ENCODE data around the gene ZNF280C.
A peak's percentile ranks its signal among the peaks of the same experiment; 100 is the strongest.
"Not testable (repeated sequence)": the region's sequence is repeated elsewhere in the genome, so short reads cannot be mapped to it uniquely, and the experiment has no call there.

The ZNF280C gene

DNA sequence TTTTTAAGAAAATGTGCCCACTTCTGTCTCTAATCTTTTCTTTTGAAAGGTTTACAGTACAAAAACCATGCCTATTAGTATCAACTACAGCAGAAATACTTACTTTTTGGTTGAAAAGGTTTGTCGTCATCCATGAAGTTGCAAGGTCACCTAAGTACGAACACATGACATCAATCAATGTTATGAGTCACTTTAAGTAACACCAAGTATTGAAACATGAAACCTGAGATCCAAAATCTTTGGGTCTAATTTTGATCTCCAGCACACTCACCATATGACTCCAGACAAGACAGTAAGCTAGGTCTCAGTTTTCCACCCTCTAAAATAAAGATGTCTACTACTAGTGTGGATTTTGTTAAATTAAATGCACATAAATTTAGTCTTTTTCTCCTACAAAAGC lies 8.4 kb downstream of the ZNF280C start:
- no peak for DNase-seq (ENCODE audit: low spot score)

DNA sequence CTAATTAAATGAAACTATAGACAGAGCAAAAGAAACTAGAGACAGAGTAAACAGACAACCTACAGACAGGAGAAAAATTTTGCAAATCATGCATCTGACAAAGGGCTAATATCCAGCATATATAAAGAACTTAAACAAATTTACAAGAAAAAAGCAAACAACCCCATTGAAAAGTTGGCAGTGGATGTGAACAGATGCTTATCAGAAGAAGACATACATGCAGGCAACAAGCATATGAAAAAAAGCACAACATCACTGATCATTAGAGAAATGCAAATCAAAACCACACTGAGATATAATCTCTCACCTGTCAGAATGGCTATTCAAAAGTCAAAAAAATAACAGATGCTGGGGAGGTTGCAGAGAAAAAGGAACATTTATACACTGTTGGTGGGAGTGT lies 14.8 kb downstream of the ZNF280C start:
- DNase-seq (ENCODE audit: low spot score): no peak

DNA sequence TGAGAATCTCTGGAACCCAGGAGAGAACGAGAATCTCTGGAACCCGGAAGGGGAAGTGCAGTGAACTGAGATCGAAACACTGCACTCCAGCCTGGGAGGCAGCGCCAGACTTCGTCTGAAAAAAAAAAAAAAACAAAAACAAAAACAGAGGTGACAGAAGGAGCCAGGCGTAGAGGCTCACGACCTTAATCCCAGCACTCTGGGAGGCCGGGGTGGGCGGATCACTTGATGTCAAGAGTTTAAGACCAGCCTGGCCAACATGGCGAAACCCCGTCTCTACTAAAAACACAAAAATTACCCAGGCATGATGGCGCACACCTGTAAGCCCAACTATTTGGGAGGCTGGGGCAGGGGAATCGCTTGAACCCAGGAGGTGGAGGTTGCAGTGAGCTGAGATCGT lies 17.0 kb downstream of the ZNF280C start:
- no peak for DNase-seq (ENCODE audit: low spot score)

DNA sequence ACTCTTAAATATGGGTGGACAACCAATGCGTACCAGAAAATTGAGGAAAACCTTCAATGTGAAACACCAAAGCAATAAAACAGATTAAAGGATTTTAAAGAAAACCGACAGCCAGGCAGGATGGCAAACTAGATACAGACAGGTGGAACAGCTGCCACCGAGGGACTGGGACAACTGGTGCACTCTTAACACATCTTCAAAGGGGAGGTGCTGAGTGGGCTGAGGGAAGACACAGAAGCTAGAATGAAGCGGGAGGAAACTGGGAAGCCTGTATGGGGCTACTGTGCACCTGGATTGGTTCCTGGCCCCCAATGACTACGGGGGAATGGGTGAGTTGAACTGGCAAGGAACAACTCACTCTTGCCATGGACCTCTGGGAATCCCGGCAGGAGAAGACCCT lies 20.7 kb downstream of the ZNF280C start:
- no peak for DNase-seq (ENCODE audit: low spot score)

DNA sequence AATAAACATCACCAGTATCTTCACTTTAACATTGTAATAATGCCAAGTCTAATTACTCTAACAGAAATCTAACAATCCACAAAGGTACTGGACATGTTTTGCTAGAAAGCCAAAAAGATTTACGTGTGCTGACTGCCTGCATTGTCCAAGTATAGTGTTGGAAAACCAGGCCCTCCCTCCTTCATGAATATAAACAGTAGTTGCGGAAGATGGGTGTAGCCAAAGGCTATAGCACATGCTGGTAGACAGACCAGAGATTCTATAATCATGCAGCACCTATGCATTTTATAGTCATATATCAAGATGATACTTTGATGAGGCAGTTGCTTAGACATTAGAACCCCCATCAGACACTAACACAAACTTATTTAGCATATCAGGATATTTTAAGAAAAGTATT lies 22.6 kb downstream of the ZNF280C start:
- no peak for DNase-seq (ENCODE audit: low spot score)

DNA sequence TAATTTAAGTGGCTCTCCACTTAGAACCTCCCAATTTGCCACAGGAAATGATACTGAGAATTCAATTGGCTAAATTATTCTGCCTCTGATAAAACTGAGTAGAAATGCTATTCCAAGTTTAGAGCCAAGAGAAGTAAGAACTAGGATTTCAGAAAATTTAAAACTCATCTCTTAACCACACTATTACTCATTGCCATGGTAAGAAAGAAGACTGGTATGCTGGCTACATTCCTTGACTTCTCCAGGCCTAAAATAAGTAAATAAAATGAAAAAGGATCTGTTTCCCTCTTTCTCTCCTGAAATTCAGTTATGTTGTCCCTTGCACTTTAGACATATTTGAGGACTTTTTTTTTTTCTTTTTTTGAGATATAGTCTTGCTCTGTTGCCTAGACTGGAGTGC lies 23.3 kb downstream of the ZNF280C start:
- peak; percentile 72 for DNase-seq (ENCODE audit: low spot score)

DNA sequence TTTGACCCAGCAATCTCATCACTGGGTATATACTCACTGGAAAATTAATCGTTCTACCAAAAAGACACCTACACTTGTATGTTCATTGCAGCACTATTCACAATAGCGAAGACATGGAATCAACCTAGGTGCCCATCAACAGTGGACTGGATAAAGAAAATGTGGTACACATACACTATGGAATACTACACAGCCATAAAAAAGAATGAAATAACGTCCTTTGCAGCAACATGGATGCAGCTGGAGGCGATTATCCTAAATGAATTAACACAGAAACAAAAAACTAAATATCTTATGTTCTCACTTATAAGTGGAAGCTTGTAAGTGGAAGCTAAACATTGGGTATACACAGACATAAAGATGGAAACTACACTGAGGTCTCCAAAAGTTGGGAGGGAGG lies 37.5 kb downstream of the ZNF280C start:
- DNase-seq (ENCODE audit: low spot score): not testable (repeated sequence)

DNA sequence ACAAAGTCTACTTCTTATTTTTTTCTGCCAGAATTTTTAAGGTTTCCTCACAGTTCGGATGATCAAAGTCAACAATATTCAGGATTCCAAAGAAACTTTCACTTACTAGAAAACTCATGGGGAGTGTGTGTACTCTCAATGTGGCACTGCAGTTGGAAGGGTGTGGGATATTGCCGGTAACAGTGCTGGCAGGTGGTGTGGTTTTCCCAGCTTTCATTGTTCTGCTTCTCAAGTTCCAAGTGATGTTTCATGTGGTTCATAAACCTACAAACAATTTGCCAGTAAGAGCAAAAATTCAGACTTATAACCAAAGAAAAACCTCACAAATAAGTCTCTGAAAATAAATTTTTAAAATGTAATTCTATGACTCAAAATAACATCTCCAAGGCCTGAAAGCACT lies 39.8 kb downstream of the ZNF280C start:
- no peak for DNase-seq (ENCODE audit: low spot score)

DNA sequence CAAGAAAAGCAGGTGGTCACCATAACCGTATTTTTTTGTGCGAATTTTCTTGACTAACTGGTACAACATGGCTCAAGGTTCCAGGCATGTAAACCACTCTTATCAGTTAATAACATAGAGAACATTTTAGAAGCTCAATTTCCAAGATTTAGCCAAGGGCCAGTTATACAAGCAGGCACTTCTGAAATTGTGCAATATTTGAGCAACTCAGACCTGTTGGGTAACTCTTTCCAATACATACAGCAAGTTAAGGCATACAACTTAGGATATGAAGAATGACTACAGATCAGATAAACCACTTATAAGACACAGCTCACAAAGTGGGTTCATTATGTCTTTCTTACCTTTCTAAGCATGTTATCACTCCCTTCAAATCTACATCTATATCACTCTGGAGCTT lies 43.9 kb downstream of the ZNF280C start:
- DNase-seq (ENCODE audit: low spot score): no peak

DNA sequence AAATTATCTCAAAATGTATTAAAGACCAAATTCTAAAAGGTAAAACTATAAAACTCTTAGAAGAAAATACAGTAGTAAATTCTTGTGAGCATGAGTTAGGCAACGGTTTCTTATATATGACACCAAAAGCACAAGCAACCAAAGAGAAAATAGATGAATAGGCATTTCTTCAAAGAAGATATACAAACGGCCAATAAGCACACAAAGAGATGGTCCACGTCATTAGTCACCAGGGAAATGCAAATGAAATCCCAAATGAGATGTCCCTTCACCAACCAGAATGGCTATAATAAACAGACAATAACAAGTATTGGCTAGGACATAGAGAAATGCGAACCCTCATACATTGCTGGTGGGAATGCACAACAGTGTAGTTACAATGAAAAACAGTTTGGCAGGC lies 52.4 kb downstream of the ZNF280C start:
- no peak for DNase-seq (ENCODE audit: low spot score)

DNA sequence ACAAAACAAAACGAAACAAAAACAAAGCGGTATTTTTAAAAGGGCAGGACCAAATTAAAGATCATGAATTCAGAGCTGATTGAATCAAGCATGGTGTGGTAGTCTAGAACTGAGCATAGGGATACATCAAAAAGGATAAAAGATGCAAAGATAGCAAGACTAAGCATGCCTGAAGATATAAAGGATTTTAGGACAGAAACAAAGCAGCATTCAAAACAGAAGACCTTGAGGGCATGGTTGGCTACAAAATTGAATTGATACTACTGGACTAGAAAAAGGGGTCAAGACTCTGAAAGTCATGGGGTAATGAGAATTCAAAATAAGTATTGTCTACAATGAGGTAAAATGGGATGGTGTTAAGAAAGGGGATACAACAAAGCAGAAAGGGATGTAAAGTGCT lies 55.3 kb downstream of the ZNF280C start:
- no peak for DNase-seq (ENCODE audit: low spot score)

DNA sequence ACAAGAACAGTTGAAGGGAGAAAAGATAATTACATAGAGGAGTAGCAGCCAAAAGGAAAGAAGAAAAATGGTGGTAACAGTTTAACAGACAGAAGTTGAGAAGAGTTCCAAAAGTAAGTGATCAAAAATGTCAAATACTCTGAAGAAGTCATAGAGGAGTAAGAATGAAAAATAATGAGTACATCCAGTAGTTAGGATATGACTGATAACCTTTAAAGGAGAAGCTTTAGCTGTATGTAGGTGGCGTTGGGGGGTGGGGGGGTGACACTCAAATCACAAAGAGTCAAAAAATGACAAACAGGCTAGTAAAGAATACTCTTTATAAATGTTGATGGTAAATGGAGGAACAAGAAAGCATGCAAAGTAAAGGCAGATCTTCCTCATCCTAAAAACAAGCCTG lies 56.3 kb downstream of the ZNF280C start:
- no peak for DNase-seq (ENCODE audit: low spot score)

DNA sequence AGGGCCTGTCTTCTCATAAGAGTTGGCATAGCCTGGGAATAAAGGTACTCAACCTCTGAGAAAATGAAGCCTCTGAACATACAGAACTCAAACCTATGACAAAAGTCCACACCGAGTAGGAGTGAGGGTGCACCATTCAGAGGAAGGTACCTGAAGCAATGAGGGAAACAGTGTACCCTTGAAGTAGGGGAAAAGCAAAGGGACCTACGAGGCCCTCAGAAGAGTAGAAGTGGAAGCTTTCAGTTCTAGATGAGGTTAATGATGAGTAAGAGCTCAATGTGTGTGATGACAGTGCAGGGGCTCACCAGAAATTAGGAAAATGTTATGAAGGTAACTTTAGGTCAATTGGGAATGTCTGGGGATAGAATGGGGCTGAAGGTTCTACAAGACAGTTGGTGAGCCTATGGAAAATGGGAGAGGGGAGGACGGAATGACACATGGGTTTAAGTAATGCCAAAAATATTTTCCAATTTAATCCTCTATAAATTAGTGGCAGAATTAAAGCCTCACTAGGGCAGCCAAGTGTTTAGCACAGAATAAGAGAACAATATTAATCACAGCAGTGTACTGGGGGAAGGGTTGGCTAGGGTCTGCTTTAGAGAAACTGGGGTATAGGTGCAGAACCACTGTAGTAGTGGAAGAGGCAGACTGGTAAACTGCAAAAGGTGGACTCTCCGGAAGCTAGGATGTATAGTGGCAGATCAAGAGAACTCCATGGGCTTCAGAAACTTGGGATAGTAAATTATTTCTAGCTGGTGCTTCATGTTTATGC lies 57.1 kb downstream of the ZNF280C start:
- no peak for DNase-seq (ENCODE audit: low spot score)

DNA sequence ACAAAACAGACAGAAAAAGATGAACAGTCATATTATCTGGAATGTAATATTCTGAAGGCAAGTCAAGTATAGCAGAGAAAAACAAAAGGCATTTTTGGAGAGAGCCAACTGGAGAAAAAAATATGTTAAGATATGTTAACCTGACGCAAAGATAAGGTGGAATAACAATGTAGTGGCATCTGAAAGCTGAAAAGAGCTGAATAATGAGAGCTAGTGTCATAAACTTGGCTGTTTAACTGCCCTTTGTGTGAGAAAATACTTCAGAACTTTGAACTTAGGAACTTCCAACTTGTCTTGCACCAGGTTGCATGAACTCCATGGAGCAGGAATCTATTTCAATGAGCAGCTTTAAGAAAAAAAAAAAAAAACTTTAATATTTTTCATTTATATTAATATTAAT lies 64.1 kb downstream of the ZNF280C start:
- DNase-seq (ENCODE audit: low spot score): no peak

DNA sequence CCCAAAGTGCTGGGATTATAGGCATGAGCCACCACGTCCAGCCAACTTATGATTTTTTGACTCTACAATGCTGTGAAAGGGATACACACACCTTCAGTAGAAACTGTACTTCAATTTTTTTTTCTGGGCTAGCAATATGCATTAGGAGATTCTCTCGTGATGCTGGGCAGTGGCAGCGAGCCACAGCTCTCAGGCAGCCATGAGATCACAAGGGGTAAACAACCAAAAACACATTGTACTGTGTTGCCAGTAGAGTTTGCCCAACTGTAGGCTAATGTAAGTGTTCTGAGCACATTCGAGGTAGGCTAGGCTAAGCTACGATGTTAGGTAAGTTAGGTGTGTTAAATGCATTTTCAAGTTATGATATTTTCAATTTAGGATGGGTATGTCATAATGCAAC lies 71.2 kb downstream of the ZNF280C start:
- no peak for DNase-seq (ENCODE audit: low spot score)

DNA sequence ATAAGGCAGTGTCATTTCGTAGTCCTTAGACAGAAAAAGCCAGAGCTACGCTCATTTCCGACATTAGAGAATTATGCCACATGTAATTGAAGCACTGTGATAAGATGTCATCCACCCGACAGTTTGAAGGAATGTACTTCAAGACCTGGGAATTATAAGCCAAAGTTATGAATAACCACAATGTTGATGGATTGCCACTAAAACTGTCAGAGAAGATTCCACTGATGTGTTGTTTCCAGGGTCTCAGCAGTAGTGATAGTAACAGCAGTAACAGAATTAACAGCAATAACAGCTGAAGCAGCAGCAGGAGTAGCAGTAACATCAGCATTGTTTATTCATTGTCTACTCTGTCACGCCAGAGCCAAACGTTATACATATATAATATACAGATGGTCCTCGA lies 72.2 kb downstream of the ZNF280C start:
- DNase-seq (ENCODE audit: low spot score): peak; percentile 17

DNA sequence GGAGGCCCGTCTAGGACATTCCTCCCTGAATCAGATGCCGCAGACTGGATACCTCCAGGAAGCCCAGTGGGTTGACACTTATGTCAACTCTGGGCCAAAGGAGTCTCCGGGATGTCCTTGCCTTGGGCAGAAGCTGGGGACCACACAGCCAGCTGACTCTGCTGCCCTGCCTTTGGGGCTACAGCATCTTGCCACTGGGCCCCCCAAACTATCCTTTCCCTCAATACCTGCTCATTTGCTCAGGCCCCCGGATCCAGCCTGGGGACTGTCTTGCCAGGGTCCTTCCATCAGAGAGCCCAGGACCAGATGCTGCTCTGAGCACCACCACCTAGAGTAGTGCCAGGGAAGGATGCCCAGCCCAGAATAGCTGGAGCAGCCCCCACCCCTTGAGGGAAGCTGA lies 77.9 kb downstream of the ZNF280C start:
- DNase-seq (ENCODE audit: low spot score): no peak

DNA sequence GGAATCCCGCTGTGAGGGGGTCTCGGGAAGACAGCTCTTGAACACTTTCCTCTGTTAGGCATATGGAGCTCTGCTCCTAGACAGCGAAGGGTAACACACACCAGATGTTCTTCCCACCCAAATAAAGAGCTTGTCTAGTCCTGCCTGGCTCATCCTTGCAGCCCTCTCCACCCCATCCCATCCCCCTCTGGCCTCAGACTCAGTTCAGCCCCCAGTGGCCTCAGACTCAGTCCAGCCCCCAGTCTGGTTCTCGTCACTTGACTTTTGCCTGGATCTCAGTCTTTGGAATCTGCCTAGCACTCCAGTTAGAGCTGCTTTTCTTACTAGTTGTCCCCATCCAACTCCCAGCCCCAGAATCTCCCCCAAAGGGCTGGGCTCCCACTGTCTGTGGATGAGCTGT lies 82.0 kb downstream of the ZNF280C start:
- DNase-seq (ENCODE audit: low spot score): no peak

DNA sequence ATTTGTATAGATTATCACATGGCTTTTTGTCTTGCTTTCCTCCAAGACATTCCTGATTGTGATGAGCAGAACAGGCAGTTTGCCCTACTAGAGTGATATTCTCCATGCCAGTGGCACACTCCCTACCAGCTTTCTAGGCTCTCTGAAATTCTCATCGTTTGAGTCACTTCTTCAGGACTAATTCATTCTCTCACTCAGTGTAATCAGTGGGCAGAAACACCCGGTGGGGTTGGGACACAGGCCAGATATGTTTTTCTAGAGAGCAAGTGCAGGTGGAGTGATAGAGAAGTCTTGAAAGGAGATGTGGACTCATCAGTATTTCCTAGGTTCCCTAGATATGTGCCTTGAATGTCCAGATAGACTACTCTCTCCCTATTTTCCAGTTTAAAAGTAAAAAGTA lies 83.8 kb downstream of the ZNF280C start:
- no peak for DNase-seq (ENCODE audit: low spot score)

DNA sequence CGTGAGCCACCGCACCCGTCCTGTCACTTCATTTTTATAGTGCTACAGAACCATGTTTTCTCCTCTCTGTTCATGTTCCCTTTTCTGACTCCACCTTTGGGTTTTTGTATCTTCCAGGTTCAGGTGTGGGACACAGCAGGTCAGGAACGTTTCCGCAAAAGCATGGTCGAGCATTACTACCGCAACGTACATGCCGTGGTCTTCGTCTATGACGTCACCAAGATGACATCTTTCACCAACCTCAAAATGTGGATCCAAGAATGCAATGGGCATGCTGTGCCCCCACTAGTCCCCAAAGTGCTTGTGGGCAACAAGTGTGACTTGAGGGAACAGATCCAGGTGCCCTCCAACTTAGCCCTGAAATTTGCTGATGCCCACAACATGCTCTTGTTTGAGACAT lies 84.5 kb downstream of the ZNF280C start:
- DNase-seq (ENCODE audit: low spot score): no peak

DNA sequence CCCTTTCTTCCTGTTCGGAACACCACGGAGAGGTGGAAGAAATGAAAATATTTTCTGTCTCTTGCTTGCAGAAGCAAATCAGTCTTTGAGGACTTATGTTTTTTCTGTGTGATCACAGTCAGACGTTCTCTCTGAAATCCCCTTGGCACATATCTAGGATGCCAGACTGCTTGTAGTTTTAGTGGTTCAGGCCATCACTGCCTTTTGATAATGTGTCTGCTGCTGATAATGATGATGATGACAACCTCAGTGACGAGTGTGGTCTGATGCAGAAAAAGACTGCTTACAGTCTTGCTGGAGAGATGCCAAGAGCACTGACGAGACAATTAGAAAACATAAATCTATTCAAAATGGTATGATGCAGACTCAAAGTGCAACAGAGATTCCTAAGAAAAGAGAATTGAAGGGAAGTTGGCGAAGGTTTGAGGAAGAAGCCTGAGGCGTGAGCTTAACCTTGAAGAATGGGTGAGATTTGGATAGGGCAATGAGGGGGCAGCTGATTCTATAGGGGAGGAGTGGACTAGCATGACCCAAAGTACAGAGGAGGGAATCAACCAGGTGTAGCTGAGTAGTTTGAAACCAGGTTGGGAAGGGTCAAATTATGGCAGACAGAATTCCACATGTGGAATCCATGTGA lies 89.0 kb downstream of the ZNF280C start:
- DNase-seq (ENCODE audit: low spot score): no peak

DNA sequence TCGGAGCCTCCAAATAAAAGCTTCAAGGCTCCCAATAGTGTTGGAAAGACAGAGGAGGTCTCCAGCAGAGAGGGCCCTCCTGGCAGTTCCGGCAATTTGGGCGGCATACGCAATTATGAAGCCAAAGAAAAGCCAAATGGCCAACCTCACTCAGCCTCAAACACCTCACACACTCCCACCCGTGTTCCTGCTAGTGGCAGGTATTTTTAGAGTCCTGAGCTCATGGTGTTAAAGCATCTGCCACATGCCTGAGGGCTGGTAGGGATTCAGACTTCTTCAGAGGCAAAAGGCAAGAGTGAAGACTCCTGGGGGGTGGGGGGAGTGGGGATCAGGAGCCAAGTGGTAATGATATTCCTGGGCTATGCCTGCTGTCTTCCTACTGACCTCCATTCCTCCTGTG lies 89.5 kb downstream of the ZNF280C start:
- no peak for DNase-seq (ENCODE audit: low spot score)

DNA sequence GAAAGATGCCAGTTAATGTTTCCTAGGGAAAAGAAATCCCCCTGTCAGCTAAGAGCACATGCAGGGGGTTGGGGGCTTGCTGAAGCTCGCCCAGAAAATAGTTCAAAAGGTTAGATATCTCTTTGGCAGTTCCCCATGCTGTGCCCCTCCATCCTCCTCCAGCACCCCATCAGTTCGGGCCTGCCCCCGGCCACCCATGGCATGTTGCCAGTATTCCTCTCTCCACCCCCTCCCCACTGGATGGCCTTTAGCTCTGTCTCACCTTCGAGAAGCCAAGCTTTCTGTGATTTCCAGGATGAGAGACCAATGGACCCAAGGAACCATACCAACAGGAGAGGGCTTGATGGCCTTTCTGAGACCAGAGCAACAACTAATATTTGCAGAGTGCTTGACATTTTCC lies 91.8 kb downstream of the ZNF280C start:
- no peak for DNase-seq (ENCODE audit: low spot score)

DNA sequence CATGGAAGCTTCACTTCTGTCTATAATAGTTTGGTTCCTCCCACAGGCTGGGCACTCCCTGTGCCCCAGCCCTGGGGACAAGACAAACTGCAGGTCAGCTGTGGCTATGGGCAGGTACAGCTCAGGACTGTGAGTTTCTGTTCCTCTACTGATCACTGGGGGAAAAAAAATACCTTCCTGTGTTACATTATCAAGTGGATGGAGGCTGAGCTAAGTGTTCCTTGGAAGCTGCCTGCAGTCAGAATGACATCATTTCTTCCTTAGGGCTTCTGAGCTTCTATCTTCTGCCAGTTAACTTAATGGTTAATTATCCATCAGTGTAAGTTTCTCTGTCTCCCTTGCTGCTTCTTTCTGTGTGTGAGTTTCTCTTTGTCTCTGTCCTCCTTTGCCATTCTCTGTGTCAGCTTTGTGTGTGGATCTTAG lies 92.3 kb downstream of the ZNF280C start:
- no peak for DNase-seq (ENCODE audit: low spot score)

Data from AG08395 (cell line).